Activated CD4-positive, CD25-positive, alpha-beta regulatory T cell treated with anti-CD3 and anti-CD28 coated beads, Interleukin-2, amount 50 U/mL, for 16 hours (primary cell): ENCODE measurements around the gene SDF2.
"Not testable (repeated sequence)": the region's sequence is repeated elsewhere in the genome, so short reads cannot be mapped to it uniquely, and the experiment has no call there.

Experiments used
- DNase-seq: peaks from one replicate; pipeline ENCODE4 v3.0.0-alpha.2; 2020; ENCODE audit warnings: low read depth, low spot score

Gene SDF2

DNA sequence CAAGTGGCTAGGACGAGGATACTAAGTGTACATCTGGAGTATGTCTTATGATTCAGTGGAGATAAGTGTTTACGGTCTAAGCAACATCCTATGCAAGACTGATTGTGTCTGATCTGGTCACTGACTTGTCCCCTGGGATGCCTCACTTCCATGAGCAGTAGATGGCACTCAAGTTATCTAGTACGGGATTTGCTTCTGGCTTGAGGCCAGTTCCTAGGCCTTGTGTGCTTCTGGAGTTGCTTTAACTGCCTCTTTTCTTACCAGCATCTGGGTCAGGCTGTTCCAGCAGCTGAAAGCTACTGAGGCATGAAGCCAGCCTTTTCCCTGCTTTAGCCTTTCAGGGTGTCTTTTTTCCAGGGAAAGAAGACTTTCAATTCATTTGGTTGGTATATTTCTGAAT lies 23.3 kb upstream of the SDF2 start:
- DNase-seq, result no peak

DNA sequence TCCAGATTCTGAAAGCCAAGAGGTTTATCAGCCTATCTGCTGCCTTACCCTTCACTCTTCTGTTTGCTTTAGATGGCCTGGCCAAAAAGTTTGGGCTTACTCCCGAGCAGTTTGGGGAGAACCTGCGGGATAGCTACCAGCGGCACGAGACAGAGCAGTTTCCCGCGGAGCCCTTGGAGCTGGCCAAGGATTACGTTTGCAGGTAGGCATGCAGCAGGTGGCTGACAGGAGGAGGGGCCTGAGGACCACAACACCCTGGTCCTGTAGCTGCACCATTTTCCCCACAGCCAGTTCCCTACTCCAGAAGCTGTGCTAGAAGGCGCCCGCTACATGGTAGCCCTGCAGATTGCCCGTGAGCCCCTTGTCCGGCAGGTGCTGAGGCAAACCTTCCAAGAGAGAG lies 20.9 kb upstream of the SDF2 start:
- DNase-seq, result no peak

DNA sequence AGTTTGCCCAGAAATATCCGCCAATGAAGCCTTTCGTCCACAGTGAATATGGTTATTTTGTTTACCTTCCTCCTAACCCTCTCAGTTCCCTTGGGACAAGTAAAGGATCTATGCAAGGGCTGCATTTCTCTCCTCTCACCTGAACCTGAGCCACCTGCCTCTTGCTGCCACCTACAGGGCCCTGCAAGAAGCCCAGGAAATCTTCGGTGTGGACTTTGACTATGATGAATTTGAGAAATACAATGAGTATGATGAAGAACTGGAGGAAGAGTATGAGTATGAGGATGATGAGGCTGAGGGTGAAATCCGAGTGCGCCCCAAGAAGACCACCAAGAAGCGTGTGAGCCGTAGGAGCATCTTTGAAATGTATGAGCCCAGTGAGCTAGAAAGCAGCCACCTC lies 14.3 kb upstream of the SDF2 start:
- DNase-seq, result no peak

DNA sequence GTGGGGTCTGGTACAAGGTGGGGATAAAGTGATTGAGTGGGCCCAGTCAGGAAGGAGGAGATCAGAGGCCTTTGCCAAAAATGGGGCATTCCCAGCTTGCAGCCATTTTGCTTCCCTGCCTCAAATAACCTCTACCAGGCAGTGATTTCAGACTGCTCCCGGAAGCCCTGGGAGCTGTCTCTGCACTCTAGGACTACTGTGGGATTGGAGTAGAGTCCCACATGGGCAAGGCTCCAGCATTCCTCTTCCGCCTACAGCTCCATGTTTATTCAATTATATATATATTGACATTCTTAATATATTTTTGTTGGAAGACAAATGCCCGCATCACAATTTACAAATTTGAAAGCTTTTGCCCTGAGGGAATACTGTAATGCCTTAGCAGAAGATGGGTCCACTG lies 13.8 kb upstream of the SDF2 start:
- no peak for DNase-seq

DNA sequence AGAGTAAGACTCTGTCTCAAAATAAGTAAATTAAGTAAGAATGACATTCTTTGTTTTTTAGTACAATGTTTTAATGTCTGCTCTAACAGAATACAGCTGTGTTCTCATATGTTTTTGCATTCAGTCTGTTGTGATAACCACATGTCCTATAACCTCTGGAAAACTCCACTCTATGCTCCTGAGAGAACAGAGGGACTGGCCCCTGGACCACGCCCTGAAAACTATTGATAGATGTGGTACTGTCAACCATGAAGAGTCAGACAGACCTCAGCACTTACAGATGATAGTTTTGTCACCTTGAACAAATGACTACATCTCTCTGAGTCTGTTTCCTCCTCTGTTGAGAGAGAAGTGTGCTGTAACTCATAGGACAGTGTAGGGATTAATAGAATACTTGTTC lies 8.2 kb upstream of the SDF2 start:
- DNase-seq, result no peak

DNA sequence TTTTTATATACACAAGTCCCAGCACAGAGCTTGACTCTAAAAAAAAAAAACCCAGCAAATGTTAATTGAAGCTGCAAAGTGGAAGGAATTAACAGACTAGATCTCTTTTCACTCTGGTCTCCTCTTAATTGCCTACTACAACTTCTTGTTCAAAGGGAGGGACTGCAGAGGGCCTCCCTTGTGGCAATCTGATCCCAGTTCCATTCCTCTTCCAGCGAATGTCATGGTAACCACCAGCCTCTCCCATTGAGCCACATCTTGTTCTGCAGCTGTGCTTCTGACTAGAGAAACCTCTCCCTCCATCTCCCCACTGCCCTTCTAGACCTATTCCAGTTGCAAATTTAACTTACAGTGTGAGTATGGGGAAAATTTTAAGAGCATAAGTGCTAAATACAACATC lies 6.2 kb upstream of the SDF2 start:
- DNase-seq, result no peak

DNA sequence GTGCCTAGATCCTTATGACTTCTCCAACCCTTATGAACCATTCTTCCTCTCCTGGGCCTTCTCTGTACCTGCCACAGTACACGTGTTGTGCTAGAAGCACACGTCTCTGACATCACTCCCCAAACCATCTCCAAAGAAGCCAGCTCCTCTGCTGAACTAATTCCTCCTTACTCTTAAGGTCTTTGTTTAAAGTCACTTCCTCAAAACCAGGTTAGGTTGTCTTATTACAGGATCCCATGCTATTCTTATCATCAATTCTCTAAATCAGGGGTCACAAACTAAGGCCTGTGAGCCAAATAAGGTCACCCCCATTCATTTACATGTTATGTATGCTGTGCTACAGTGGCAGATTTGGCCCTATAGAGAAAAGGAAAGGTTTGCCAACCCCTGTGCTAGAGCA lies 4.3 kb upstream of the SDF2 start:
- no peak for DNase-seq

DNA sequence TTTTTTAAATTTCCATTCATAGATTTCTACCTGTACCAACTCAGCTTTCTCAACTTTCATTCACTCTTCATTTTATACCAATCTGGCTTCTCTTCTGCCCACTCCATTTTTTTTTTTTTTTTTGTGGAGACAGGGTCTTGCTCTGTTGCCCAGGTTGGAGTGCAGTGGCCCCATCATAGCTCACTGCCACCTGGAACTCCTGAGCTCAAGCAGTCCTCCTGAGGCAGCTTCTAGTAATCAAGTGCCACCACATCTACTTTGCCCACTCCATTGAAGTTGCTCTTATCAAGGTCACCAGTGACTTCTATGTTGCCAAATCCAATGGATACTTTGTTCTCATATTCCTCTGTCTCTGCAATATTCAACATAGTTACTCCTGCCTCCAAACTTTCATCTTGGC lies 2.0 kb upstream of the SDF2 start:
- no peak for DNase-seq

DNA sequence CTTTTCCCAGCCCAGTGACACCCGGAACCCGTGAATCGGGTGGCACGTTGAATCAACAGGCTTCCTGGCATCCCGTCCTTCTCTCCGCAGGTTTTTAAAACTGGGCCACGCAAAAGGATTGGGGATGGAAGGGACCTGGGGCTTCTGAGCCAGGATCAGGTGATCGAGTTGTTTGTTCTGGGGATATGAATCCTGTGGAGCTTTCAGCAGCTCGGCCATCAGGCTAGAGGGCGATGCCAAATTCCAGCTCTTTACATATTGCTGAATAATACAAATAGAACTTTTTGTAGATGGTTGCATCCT lies 772 bp upstream of the SDF2 start:
- DNase-seq, result no peak

DNA sequence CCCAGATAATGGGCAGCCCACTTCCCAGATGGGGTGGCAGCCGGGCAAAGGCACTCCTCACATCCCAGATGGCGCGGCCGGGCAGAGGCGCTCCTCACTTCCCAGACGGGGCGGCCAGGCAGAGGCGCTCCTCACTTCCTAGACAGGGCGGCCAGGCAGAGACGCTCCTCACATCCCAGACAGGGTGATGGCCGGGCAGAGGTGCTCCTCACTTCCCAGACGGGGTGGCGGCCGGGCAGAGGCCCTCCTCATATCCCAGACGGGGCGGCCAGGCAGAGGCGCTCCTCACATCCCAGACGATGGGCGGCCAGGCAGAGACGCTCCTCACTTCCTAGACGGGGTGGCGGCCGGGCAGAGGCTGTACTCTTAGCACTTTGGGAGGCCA lies 2.2 kb downstream of the SDF2 start:
- DNase-seq, result not testable (repeated sequence)

DNA sequence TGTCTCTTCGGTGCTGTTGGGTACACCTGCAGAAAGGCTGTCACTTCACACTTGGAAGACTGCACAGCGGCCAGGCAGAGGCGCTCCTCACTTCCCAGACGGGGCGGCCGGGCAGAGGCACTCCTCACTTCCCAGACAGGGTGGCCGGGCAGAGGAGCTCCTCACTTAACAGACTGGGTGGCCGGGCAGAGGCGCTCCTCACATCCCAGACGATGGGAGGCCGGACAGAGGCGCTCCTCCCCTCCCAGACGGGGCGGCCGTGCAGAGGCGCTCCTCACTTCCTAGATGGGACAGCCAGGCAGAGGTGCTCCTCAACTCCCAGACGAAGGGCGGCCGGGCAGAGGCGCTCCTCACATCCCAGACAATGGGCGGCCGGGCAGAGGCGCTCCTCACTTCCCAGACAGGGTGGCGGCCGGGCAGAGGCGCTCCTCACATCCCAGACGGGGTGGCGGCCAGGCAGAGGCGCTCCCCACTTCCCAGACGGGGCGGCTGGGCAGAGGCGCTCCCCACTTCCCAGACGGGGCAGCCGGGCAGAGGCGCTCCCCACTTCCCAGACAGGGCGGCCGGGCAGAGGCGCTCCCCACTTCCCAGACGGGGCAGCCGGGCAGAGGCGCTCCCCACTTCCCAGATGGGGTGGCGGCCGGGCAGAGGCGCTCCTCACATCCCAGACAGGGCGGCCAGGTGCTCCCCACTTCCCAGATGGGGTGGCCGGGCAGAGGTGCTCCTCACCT lies 2.8 kb downstream of the SDF2 start:
- not testable (repeated sequence) for DNase-seq

DNA sequence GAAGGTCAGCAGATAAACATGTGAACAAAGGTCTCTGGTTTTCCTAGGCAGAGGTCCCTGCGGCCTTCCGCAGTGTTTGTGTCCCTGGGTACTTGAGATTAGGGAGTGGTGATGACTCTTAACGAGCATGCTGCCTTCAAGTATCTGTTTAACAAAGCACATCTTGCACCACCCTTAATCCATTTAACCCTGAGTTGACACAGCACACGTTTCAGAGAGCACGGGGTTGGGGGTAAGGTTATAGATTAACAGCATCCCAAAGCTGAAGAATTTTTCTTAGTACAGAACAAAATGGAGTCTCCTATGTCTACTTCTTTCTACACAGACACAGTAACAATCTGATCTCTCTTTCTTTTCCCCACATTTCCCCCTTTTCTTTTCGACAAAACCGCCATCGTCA lies 3.4 kb downstream of the SDF2 start:
- DNase-seq, result not testable (repeated sequence)

DNA sequence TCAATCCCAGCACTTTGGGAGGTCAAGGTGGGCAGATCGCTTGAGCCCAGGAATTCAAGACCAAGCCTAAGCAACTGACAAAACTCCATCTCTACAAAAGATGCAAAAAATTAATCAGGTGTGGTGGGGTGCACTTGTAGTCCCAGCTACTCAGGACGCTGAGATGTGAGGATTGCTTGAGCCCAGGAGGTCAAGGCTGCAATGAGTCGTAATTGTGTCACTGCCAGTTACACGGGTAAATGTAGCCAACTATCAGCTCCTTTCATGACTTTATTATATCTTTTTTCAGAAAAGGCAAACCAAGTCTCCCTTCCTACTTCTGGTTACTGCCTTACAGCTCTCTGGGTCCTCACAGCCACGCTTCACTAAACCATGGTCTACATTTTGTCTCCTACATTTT lies 4.0 kb downstream of the SDF2 start:
- no peak for DNase-seq

DNA sequence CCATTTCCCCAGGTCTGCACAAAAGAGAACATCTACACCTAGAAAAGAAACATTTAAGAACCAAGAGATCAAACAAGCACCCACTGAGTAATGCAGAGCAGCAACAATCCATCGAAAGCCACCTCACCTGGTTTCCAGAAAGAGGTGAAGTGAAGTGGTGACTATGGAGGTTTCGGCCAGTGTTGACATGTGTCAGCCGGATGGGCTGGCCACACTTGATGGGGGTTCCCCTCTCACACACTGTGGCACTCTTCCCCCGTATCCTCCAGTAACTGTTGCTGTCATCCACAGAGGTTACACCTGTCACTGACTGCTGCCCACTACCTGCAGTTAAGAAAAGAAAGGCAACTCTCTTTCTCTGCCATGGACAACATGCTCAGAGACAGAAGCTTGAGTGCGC lies 6.5 kb downstream of the SDF2 start:
- DNase-seq, result no peak

DNA sequence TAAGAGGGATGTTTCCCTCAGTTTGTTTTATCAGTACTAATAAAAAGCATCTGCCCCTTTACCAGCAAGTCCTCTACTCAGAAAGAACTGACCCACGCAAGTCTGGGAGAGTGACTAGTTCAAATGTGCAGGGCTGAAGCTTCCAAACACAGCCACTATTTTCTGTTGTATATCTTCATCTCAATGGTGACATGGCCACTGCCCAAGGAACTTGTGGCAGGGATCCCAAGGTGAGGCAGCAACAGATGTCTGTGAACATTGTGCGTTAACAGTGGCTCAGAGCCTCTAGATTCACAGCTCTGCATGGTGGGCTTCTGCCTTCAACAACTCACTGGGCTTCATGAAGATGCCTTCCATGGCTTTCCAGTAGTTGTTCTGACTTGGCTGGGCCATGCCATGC lies 13.0 kb downstream of the SDF2 start:
- no peak for DNase-seq

DNA sequence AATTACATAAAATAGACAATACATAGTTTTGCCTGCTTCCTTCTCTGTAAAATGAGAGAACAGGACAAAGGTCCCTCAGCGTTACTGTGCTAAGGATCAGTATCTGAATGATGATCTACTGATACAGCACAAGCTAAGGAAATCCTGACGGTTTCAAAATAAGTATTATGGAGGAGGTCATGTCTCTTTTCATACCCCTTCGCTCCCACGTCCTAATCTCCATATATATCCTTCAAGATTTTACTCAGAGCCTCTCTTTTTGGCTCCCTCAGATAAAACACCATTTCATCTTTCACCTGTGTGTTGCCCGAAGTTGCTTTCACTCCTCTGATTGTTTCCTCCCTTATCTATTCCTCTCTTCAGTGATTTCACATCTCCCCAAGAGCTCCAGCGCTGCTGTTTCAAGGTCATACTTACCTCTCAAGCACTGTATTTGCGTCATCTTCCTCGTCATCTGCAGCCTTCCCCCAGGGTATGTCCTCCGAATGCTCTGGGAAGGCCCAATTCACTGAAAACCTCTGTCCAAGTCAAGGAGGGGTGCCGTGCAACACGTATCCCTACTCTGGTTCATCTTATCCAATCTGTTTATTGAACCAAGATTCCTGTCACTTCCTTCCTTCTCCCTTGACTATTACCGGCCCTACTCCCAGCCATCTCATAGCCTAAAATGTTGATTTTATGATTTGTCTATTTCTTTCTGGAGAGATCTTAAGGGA lies 15.5 kb downstream of the SDF2 start:
- no peak for DNase-seq

DNA sequence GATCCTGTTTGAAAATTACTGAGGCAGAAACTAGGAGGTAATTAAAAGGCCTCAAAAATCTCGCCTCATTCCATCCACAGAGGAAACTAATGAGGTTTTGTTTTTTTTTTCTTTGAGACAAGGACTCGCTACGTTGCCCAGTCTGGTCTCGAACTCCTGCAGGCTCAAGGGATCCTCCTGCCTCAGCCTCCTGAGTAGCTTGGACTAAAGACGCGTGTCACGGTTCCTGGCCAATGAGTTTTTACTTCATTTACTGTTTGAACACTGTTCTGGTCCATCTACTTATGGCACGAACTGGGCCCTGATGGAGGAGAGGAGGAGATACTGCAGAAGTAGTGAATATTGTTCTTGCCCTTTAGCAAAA lies 16.1 kb downstream of the SDF2 start:
- no peak for DNase-seq

DNA sequence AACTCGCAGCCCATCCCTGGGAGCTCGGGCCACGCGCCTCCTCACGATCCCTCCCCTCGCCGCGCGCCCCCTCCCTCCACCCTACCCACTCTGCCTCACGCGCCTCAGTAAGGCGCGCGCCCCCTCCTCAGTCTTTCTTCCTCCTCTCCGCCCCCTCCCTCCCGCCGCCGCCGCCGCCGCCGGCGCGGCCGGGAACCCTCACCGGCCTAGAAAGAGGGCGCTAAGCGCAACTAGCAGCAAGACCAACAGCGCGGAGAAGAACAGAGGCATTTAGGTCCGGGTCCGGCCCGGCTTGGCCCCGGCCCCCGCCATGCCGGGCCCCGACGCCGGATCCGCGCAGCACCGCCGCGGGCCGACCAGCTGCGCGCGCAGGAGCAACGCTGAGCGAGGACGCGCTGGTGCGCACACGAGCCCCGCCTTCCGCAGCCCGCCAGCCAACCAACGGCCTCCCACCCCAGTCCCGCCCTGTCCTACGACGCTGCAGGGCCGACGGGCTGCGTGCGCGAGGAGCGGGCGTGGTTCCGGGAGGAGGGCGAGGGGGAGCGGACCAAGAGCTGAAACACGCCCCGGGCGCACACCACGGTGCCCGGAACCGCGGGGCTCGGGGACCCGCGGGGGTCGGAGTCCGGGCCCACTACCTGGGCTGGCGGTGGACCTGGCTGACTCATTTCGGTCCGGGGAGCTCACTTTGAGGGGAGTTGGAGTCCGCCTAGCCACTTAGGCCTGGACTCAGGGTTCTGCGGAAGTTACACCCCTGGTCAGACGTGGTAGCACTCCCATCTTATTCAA lies 16.7 kb downstream of the SDF2 start, which contains the start of gene BLTP2:
TSS of gene BLTP2 (minus strand) at position 372 of the 789 bp plus-strand sequence. CDS start at position 270, 102 bp downstream.
- peak; percentile 92 for DNase-seq

DNA sequence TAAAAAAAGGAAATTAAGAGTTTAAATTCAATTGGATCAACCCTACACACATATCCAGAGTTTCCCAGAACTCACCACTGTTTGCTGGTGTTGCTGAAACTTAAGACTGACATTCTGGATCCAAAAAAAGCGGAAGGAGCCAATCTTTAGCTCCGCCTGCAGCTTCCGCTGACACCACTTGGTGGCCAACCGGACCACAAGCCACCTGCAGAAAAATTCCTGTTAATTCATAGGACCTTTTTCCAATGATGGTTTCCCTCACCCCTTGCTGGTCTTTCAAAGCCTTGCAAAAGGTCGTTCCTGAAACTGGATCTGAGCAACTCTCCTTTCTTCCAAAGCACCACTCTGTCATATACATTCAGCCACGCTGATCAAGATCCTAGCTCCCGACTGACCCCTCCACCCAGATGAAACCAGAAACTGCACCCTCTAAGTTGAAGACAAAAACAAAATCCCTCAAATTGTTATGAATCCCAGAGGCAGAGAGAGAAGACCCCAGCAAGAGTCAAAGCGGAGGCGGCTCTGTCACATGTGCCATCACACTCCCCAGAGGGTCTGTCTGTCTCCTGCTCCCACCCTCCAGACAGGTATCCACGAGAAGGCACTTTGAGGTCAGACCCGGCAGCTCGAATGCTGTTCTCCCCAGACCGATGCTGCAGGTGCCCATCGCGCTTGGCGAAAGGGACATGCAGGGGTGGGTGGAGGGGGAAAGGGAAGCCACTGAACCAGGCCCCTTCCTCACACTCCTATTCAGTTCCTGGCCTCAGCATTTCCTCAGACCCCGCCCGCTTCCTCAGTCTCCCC lies 17.5 kb downstream of the SDF2 start:
- DNase-seq, result no peak

DNA sequence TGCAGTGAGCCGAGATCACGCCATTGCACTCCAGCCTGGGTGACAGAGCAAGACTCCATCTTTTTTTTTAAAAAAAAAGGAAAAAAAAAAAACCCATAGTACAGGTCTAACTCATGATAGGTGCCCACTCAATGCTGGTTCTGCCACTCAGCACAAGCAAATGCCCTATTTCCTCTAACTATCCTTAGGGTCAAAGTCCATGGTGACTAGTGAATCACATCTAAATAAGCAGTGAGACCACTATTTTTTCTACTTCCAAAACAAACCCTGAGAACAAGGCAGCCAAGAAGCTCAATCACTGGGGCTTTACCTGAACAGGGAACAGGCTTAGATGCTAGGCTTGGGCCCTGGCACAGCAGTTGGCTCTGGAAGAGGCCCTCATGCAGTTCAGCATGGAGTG lies 20.1 kb downstream of the SDF2 start:
- no peak for DNase-seq

DNA sequence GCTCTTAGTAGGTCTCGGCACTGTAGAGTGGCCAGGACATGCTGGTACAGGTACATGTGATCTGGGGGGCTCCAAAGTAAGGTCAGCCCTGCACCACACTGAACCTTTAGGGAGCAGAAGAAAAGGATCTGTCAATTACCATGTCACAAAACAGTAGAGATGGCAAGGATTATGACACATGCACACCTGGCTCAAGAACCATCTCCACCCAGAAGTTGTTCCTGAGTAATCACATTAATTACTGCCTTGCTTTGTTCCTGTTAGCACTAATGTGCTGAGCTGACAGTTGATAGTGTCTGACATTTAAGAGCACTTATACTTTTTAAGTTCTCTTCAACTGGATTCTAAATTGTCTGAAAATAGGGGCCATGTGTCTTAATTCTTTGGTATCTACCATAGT lies 26.2 kb downstream of the SDF2 start:
- DNase-seq, result no peak

DNA sequence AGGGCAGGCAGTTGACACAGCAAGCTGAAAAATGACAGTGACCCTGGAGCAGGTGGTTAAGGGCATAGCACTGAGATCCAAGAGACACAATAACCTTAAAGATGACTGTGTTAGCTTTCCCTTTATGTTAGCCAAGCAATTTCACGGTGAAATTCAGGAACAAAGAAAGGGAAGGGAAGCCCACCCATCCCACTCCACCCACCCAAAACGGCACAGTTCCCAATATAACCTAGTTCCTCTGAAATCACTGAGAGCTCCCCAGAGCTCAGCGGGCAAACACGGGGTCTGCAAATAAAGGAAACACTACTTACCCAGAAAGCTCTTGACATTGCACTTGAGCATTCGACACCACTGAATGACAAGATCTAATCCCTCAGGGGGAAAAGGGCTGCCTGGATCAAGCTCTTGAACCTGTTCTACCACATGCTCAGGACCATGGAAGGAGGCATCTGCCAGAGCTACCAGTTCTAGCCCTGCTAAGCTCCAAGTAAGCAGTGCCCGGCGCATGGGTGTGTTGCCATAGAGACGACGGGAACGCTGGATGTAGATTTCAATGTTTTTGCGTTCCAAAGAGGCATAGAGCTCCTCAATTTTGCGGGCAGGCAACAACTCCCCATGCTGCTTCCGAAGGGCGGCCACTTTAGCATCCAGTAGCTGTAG lies 27.4 kb downstream of the SDF2 start:
- DNase-seq, result no peak
